Fibroblast of lung (primary cell): Measurements from ENCODE around the gene SYNE1.
"Not testable (repeated sequence)": the region's sequence is repeated elsewhere in the genome, so short reads cannot be mapped to it uniquely, and the experiment has no call there.

Experiments
- CTCF ChIP-seq, 2 donors: IDR thresholded peaks in 1 of 2; conservative IDR thresholded peaks in 1 of 2; 1 replicate in 1 of 2; 2 replicates in 1 of 2; pipeline ENCODE4 v1.5.1; 2011 to 2012; ENCODE audit warnings: low read length in 2 of 2, control low read depth in 1 of 2, inconsistent platforms in 1 of 2, low read depth in 1 of 2, mild to moderate bottlenecking in 1 of 2
- EZH2 ChIP-seq: IDR thresholded peaks from 2 replicates; pipeline ENCODE4 v1.5.1; 2012; ENCODE audit warnings: low read length, control low read depth, mild to moderate bottlenecking; ENCODE audit errors: missing control alignments

GRCh38 chr6:152682935-152683334 lies 45.8 kb upstream of the SYNE1 start:
- TF ChIP-seq CTCF (conservative IDR thresholded peaks at IDR 0.05 in 1 of 2, IDR thresholded peaks at IDR 0.05 in 1 of 2; ENCODE audit: low read depth in 1 of 2, low read length in 2 of 2); EZH2: not testable (repeated sequence)
